Endothelial cell of umbilical vein (primary cell): Measurements from ENCODE around the gene ABHD8.

ENCODE experiments used
- CTCF ChIP-seq, 2 donors: IDR thresholded peaks; 1 replicate in 1 of 2; 2 replicates in 1 of 2; pipeline ENCODE4 v1.5.1; 2011; ENCODE audit warnings: low read length in 2 of 2, mild to moderate bottlenecking in 2 of 2, moderate library complexity in 2 of 2, control low read depth in 1 of 2, inconsistent platforms in 1 of 2, low read depth in 1 of 2; ENCODE audit not compliant: insufficient read depth in 1 of 2; ENCODE audit errors: extremely low read depth in 1 of 2
- EZH2 ChIP-seq: IDR thresholded peaks from 2 replicates; pipeline ENCODE4 v1.6.1; 2012; ENCODE audit warnings: borderline replicate concordance, low read depth, mild to moderate bottlenecking, moderate library complexity, low read length, inconsistent platforms; ENCODE audit not compliant: severe bottlenecking

GRCh38 chr19:17325133-17325532 lies 21.9 kb upstream of the ABHD8 start:
- no peak for TF ChIP-seq CTCF (IDR thresholded peaks at IDR 0.05; ENCODE audit: extremely low read depth in 1 of 2, insufficient read depth in 1 of 2, low read depth in 1 of 2, low read length in 2 of 2)
- no peak for TF ChIP-seq EZH2
